Ovary (tissue), 9 donors: ENCODE measurements around the gene BAIAP3. TPM values are rescaled to one million over a fixed set of nuclear protein-coding genes. Genes with fewer than 3 reads are reported as not detected.

Experiments
- DNase-seq, 5 donors: peaks; one replicate each; pipeline ENCODE4 v3.0.0-alpha.2; 2019 to 2020
- H3K27ac ChIP-seq, 2 donors: fragments of 200-600 bp; one replicate each; pipeline versions ENCODE4 v1.5.1 to v1.8.0; 2019 to 2022
- H3K27me3 ChIP-seq: fragments of 200-600 bp; one replicate; pipeline ENCODE4 v1.8.0; 2022
- H3K36me3 ChIP-seq: fragments of 200-600 bp; sonication (generic); one replicate; pipeline ENCODE4 v1.5.1; 2019
- H3K4me1 ChIP-seq: one replicate; pipeline ENCODE4 v1.8.1; 2013; ENCODE audit warnings: mild to moderate bottlenecking, moderate library complexity; ENCODE audit not compliant: insufficient read depth
- H3K4me3 ChIP-seq: fragments of 200-600 bp; sonication (generic); one replicate; pipeline ENCODE4 v1.5.1; 2017
- H3K9me3 ChIP-seq, 2 donors: fragments of 200-600 bp in 1 of 2; sonication (generic) in 1 of 2; one replicate each; pipeline versions ENCODE4 v1.5.1 to v1.8.1; 2013 to 2019; ENCODE audit warnings: mild to moderate bottlenecking in 1 of 2, moderate library complexity in 1 of 2
- EP300 ChIP-seq: sonication (generic); formaldehyde crosslinking; IDR thresholded peaks from one replicate; pipeline ENCODE4 v1.6.1; 2017; ENCODE audit warnings: antibody characterized with exemption
- POLR2A ChIP-seq: fragments of 450-650 bp; IDR thresholded peaks from one replicate; pipeline ENCODE4 v1.6.1; 2017; ENCODE audit warnings: antibody characterized with exemption, mild to moderate bottlenecking, moderate library complexity
- WGBS, 3 donors: extraction: QIAGEN DNeasy Blood & Tissue Kit in 1 of 3; methylation state at CpG; one replicate each; pipeline versions ENCODE4 v1.1.5 to v1.1.7; 2013 to 2017; 5-methylcytosine and 5-hydroxymethylcytosine counted together
- intact Hi-C, 4 donors: fragments of 100-400 bp; cut with DNase I; formaldehyde crosslinking; loops; one replicate each; pipeline versions ENCODE4 v1.11.0 to v1.15.1; 2022 to 2023
- polyA plus RNA-seq, 2 donors: library from polyadenylated mRNA; stranded (reverse); fragments of 200-250 nt in 1 of 2; fragments of 350-450 nt in 1 of 2; fragmentation: Illumina TruSeq in 1 of 2; extraction: RNeasy Lipid Tissue Mini Kit (QIAGEN cat#74804) in 1 of 2; gene quantifications; one replicate each; pipeline ENCODE4 v1.2.3, GENCODE V29; 2013 to 2014
- total RNA-seq, 7 donors: library from RNA; depleted of rRNA in 2 of 7; stranded (reverse); fragments of >200 nt in 2 of 7; fragmentation: NEBNext Ultra II Directional in 3 of 7; extraction: Animal tissue kit (Norgen Biotek cat#: 25700) in 3 of 7; gene quantifications; one replicate each; pipeline versions ENCODE4 v1.1.0 to v1.2.4, GENCODE V29; 2016 to 2023
- TF ChIP-seq, protein P1 (sequence below), 3 donors: fragments of 450-650 bp in 2 of 3; fragments of 200-600 bp in 1 of 3; IDR thresholded peaks; one replicate each; pipeline versions ENCODE4 v1.5.1 to v1.8.0; 2016 to 2022; ENCODE audit warnings: antibody characterized with exemption in 3 of 3, mild to moderate bottlenecking in 1 of 3
- donor health status: DM: no; HTN: no; CAD: no; lungs with moderate emphysema.
- donor health status: DM: no; HTN: no; CAD: no.
- donor health status: Bipolar disorder and iron deficiency.
- donor health status: DM: yes; HTN: yes; CAD: no.
- donor health status: DM: no; HTN: no; CAD: no.
- donor health status: DM: yes; HTN: yes; CAD: no.

The BAIAP3 gene
- total and polyA plus RNA-seq, 9 donors: 0.25 to 26.1 (median 1.2) TPM

- no peak for TF ChIP-seq EP300
- H3K27me3 ChIP-seq: no peaks in the 10 kb centered on the region
- H3K4me1 ChIP-seq: peaks cover 27% of the 10 kb centered on the region
- intact Hi-C loops: loop anchor here in 1 of 4 donors (2.0 kb wide), 1 partner anchor 43 kb away; no protein-coding TSS in a partner anchor
- 1% methylated on average over 62 to 77 of the region's 77 CpGs for WGBS, 3 donors
- H3K9me3 ChIP-seq: no peaks in the 10 kb centered on the region
- DNase-seq: peak; percentile 82 to 89 (median 83)
- H3K36me3 ChIP-seq: no peaks in the 10 kb centered on the region
- H3K27ac ChIP-seq: peak overlapping the region; percentile 7 to 98
- H3K4me3 ChIP-seq: peak overlapping the region; percentile 76
Observed at GRCh38 chr16:1309888-1310831, 23.3 kb upstream of the BAIAP3 start.

DNA sequence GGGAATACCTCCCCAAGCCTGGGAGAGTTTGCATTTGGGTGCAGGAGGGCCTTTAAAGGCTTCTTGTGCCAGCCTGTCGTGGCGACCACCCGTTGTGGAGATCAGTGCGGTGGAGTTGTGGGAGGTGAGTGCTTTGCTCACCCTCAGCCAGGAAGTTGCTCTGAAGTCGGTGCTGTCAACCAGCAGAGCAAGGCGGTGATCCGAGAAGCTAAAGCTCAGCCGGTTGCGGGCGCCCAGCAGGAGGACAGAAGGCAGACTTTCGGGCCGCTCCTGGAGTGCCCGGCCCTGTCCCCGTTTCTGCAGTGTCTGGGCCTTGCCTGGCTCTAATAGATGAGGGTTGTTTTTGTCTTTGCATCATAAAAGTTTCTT, 22.6 kb upstream of the BAIAP3 start:
- H3K27ac ChIP-seq: peak overlapping the region in 1 of 2 donors; percentile 49
- H3K4me3 ChIP-seq: peak overlapping the region; percentile 76
- DNase-seq: no peak
- H3K36me3 ChIP-seq: no peaks in the 10 kb centered on the region
- no peak for TF ChIP-seq POLR2A
- WGBS, 3 donors: 3 to 7% (median 4%) methylated on average over 11 to 14 of the region's 14 CpGs
- intact Hi-C loops: loop anchor here in 1 of 4 donors (2.0 kb wide), 1 partner anchor 42 kb away; no protein-coding TSS in a partner anchor
- H3K9me3 ChIP-seq: no peaks in the 10 kb centered on the region
- H3K27me3 ChIP-seq: no peaks in the 10 kb centered on the region
- H3K4me1 ChIP-seq: peaks cover 27% of the 10 kb centered on the region

DNA sequence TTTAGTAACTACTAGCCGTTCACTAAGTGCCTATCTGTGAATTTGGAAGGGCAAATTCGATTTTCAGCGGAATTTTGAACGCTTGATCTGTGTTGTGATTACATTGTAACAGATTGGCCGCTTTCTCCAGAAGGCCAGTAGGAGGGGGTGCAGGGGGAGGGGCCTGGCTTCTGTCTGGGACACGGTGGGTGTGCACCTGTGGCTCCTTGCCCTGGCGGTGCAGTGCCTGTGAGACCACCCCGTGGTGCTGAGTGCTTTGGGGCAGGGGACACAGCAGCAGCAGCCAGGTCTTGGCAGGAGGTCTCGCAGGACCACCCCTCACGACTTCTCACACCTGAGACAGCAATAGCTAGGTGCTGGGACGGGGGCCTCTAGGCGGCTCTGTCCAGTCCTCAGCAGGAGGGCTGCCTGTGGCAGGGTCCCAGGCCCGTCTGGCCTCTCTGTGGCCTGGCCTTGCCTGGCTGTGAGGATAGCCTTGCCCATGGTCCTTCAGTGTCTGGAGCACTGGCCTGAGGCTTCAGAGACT, 22.2 kb upstream of the BAIAP3 start:
- WGBS, 3 donors: 8 to 13% (median 9%) methylated on average over 11 to 13 of the region's 13 CpGs
- DNase-seq: no peak
- H3K4me3 ChIP-seq: peak overlapping the region; percentile 76
- H3K4me1 ChIP-seq: peaks cover 27% of the 10 kb centered on the region
- TF ChIP-seq POLR2A (no peak), EP300 (no peak)
- TF ChIP-seq, protein P1, sequence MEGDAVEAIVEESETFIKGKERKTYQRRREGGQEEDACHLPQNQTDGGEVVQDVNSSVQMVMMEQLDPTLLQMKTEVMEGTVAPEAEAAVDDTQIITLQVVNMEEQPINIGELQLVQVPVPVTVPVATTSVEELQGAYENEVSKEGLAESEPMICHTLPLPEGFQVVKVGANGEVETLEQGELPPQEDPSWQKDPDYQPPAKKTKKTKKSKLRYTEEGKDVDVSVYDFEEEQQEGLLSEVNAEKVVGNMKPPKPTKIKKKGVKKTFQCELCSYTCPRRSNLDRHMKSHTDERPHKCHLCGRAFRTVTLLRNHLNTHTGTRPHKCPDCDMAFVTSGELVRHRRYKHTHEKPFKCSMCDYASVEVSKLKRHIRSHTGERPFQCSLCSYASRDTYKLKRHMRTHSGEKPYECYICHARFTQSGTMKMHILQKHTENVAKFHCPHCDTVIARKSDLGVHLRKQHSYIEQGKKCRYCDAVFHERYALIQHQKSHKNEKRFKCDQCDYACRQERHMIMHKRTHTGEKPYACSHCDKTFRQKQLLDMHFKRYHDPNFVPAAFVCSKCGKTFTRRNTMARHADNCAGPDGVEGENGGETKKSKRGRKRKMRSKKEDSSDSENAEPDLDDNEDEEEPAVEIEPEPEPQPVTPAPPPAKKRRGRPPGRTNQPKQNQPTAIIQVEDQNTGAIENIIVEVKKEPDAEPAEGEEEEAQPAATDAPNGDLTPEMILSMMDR (IDR thresholded peaks at IDR 0.05): no peak
- no peak overlapping the region for H3K27ac ChIP-seq
- no peaks in the 10 kb centered on the region for H3K9me3 ChIP-seq
- intact Hi-C loops: loop anchor here in 1 of 4 donors (2.0 kb wide), 1 partner anchor 42 kb away; no protein-coding TSS in a partner anchor
- no peaks in the 10 kb centered on the region for H3K36me3 ChIP-seq
- H3K27me3 ChIP-seq: no peaks in the 10 kb centered on the region

DNA sequence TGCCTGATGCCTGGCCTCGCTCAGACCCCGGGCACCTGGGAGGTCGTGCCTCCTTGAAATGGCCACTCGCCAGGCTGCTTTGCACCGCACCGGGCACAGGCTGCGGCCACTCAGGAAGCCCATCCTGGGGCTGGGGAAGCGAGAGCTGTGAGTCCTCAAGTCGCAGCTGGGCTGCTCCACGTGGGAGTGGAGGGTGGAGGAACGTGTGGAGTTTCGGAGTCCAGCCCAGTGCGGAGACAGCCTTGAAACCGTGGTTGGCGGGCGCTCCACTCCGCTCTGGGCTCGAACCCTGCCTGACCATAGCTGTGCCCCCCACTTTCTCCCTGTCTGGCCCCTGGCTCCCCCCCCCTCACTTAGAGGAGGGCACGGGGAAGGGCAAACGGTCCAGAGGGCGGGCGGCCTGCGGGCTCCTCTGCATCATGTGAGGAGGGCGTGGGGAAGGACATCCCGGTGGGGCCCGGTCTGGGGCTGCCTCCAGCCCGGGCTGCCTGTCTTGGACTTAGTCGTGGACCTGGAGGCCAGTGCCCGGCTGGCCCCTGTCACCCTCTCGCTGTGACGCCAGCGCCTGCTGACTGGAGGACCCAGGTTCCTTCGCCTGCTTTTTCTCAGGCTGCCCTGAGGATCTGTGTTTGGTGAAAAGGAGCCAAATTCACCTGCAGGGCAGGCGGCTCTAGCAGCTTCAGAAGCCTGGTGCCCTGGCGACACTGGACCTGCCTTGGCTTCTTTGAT, 21.5 kb upstream of the BAIAP3 start:
- no peak for TF ChIP-seq EP300
- no peak for TF ChIP-seq POLR2A
- TF ChIP-seq, protein P1 (IDR thresholded peaks at IDR 0.05): no peak
- DNase-seq: peak in 4 of 5 donors; percentile 57 to 78 (median 64)
- intact Hi-C loops: loop anchor here in 1 of 4 donors (2.0 kb wide), 1 partner anchor 41 kb away; no protein-coding TSS in a partner anchor
- H3K4me3 ChIP-seq: peak overlapping the region; percentile 76
- no peaks in the 10 kb centered on the region for H3K9me3 ChIP-seq
- no peak overlapping the region for H3K27ac ChIP-seq
- H3K4me1 ChIP-seq: peaks cover 27% of the 10 kb centered on the region
- no peaks in the 10 kb centered on the region for H3K27me3 ChIP-seq
- H3K36me3 ChIP-seq: no peaks in the 10 kb centered on the region
- 14 to 16% (median 15%) methylated on average over 32 to 35 of the region's 35 CpGs for WGBS, 3 donors

DNA sequence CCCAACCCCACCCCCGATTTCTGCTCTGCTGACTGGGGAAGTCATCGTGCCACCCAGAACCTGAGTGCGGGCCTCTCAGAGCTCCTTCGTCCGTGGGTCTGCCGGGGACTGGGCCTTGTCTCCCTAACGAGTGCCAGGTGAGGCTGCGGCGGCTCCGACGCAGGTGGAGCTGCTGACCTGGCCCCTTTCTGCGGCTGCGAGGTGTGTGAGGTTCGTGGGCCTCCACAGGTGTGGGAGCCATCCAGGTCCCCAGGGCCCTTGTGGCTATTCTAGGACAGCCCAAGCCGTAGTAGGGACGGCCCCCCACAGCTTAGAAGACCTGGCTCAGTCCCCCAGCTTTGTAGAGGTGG, 21.0 kb upstream of the BAIAP3 start:
- no peak for TF ChIP-seq POLR2A
- TF ChIP-seq, protein P1 (IDR thresholded peaks at IDR 0.05): no peak
- no peak for TF ChIP-seq EP300
- H3K36me3 ChIP-seq: no peaks in the 10 kb centered on the region
- no peak for DNase-seq
- H3K27ac ChIP-seq: no peak overlapping the region
- no peaks in the 10 kb centered on the region for H3K27me3 ChIP-seq
- intact Hi-C loops: no loop called here
- H3K4me1 ChIP-seq: peaks cover 27% of the 10 kb centered on the region
- no peaks in the 10 kb centered on the region for H3K9me3 ChIP-seq
- WGBS, 3 donors: 53 to 57% (median 53%) methylated on average over 3 to 16 of the region's 16 CpGs
- H3K4me3 ChIP-seq: no peak overlapping the region
